ENCODE results near the gene HNRNPL.
A peak's percentile ranks its signal among the peaks of the same experiment; 100 is the strongest.
"Not testable (repeated sequence)": the region's sequence is repeated elsewhere in the genome, so short reads cannot be mapped to it uniquely, and the experiment has no call there.

HNRNPL gene

DNA sequence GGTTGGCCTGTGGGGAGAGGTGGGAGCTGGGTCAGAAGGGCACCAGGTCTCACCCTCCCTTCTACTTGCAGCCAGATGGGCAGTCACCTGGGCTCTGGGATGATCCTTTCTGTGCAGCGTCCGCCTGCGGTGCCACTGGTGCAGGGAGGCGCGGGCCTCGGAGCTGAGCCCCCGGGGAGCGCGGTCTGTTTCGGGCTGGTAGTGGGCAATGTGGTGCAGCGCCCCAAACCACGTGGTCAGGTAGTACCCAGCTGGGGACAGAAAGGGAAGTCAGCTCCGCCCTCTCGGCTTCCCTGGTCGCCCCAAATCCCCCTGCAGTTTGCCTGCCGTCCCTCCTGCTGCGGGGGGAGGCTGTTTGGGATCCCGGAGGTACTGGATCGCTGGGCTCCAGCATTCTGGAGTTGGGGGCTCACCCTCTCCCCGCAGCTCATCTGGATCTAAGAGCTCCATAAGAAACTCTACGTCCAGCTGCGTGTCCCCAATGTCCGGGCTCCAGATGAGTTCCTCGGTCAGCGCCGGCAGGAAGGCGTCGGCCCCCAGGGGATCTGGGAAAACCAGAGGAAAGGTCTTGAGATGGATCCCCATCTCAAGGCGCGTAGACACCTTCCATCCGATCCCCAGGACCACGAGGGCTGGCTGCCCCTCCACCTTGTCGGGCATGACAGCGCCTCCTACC is 19.5 kb upstream of the HNRNPL start:
- peak; percentile 10 to 36 (median 27) for DNase-seq

DNA sequence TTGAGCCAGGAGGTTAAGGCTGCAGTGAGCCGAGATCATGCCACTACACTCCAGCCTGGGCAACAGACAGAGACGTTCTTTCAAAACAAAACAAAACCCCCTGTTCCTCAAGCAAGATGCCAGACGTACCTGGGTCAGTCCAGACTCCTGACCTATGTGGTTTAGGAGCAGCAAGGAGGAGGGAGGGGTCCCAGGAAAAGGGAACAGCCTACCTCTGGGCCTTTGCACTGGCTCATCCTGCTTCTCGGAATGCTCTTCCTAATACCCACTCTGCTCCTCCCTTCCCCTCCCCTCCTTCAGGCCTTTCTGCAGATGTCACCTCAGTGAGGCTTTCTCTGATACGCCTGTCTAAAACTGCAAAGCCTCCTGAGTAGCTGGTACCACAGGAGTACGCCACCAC is 18.8 kb upstream of the HNRNPL start:
- DNase-seq, result no peak

DNA sequence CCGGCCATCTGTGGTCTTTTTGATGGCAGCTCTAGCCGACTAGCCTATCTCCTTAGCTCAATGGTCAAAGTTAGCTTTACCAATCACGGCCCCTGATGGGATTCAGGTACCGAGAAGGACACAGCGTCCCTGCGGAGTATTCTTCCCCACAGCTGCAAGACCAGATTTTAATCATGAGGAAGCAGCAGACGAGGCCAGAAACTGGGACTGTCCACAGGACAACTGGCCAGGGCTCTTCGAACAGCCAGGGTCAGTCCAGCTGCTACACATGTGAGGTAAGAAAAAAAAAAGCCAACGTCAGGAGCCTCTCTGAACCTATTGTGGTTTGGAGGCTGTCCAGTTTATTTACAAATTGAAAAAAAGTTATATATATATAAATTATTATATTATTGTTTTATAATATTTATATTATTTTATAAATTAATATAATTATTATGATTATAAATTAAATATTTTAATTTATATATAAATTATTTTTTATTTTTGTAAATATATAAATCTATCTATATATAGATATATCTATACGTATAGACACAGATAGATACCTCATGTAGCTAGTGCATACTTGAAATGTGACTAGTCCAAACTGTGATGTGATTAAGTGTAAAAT is 17.5 kb upstream of the HNRNPL start:
- DNase-seq, result no peak

DNA sequence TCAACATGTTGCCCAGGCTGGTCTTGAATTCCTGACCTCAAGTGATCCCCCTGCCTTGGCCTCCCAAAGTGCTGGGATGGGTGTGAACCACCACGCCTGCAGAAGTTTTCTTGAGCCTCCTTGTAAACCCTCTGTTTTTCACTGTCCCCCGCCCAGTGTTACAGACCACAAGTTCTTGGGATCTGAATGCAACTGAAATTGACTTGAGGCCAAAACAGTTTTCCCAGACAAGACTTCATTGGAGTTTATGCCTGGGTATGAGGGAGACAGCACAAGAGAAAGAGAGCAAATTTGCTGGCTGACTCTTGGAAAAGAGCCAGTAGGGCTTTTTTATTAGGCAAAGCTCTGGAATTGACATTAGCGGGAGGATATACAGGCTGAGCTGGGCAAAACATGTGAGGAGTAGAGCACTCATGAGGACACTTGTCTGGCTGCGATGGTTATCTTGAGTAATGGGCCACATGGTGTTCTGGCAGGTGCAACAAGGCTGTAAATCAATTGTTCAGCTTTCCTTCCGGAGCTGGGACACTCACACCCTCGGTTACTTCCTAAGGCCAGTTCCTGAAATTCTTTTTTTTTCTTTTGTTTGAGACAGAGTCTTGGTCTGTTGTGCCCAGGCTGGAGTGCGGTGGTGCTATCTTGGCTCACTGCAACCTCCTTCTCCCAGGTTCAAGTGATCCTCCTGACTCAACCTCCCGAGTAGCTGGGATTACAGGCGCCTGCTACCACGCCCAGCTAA is 12.7 kb upstream of the HNRNPL start:
- DNase-seq, result peak in 2 of 3 donors; percentile 12 to 37

DNA sequence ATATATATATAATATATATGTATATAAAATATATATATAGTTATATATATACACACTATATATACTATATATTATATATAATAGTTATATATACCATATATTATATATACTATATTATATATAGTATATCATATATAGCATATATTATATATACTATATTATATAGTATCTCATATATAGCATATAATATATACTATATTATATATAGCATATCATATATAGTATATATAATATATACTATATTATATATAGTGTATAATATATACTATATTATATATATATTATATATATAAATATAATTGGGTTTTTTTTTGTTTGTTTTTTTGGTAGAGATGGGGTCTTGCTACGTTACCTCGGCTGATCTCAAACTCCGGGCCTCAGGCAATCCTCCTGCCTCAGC is 11.6 kb upstream of the HNRNPL start:
- no peak for DNase-seq

DNA sequence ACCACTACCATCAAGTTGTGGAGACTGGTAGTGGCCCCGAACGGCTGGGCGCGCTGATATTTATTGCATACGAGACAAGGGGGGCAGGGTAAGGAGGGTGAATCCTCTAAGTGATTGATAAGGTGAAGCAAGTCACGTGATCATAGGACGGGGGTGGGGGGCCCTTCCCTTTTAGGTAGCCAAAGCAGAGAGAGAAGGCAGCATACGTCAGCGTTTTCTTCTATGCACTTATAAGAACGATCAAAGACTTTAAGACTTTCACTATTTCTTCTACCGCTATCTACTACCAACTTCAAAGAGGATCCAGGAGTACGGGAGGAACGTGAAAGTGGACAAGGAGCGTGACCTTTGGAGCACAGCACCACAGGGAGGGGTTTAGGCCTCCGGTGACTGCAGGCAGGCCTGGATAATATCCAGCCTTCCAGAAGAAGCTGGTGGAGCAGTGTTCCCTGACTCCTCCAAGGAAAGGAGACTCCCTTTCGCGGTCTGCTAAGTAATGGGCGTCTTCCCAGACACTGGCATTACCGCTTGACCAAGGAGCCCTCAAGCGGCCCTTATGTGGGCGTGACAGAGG is 9.9 kb upstream of the HNRNPL start:
- DNase-seq, result not testable (repeated sequence)

DNA sequence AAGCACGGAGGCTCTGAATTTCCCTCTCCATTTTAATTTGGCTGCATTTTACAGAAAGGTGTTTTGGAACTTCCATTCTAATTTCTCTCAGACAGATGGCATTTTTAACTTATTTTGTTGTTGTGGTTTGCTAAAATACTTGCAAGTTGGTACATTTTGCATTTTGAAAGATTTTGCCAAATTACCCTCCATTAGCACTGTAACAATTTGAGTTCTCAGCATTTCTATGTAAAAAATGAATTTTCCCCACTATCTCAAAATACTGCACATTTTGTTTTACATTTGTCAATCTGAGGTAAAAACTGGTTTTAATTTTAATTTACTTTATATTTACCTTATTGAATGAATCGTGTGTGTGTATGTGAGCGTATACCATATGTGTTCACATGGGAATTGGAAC is 7.0 kb upstream of the HNRNPL start:
- no peak for DNase-seq

DNA sequence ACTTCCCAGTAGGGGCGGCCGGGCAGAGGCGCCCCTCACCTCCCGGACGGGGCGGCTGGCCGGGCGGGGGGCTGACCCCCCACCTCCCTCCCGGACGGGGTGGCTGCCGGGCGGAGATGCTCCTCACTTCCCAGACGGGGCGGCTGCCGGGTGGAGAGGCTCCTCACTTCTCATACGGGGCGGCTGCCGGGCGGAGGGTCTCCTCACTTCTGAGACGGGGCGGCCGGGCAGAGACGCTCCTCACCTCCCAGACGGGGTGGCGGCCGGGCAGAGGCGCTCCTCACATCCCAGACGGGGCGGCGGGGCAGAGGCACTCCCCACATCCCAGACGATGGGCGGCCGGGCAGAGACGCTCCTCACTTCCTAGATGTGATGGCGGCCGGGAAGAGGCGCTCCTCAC is 6.0 kb upstream of the HNRNPL start:
- DNase-seq, result not testable (repeated sequence)

DNA sequence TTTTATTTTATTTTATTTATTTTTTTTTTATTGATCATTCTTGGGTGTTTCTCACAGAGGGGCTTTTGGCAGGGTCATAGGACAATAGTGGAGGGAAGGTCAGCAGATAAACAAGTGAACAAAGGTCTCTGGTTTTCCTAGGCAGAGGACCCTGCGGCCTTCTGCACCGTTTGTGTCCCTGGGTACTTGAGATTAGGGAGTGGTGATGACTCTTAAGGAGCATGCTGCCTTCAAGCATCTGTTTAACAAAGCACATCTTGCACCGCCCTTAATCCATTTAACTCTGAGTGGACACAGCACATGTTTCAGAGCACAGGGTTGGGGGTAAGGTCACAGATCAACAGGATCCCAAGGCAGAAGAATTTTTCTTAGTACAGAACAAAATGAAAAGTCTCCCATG is 5.2 kb upstream of the HNRNPL start:
- not testable (repeated sequence) for DNase-seq

DNA sequence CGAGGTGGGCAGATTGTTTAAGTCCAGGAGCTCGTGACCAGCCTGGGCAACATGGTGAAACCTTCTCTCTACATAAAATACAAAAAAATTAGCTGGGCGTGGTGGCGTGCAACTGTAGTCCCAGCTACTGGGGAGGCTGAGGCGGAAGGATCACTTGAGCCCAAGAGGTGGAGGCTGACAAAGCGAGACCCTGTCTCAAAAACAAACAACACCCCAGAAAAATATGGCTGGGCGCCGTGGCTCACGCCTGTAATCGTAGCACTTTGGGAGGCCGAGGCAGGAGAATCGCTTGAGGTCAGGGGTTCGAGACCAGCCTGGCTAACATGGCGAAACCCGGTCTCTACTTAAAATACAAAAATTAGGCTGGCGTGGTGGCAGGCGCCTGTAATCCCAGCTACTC is 3.4 kb upstream of the HNRNPL start:
- DNase-seq, result no peak

DNA sequence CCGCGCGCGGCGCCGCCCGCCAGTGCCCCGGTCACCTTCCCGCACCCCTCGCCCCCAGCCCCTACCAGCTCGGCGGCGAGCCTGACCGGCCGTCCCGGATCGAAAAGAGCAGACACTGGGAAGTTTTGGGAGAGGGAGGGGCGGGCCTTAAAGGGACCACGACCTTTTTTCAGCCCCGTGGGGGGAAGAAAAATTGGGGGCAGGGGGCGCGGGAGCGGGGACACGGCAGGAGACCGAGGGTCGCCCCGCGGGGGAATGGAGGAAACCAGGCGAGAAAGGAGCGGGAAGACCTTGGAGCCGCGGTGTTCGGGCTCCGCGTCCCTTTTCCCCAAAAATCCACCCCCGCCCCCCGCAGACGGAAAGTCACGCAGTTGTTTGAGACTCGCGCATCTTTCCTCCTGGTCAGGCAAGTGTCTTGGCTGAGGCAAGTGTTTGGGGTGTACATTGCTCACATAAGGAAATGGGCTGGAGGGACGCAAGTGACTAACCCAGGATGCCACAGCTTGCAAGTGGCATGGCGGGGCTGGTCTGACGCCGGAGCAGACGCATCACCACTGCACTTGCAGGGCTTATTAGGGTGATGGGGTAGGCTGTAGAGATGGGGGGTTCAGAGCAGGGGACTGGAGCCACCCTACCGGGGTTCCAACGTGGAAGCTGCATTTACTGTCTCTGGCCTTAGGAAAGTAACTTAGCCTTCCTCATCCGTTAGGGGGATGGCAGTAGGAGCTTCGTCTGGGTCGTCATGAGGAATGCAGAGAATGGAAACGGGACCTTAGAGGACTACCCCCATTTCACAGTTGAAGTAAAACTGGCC is 2.7 kb upstream of the HNRNPL start:
- DNase-seq, result peak; percentile 82 to 90 (median 90)

DNA sequence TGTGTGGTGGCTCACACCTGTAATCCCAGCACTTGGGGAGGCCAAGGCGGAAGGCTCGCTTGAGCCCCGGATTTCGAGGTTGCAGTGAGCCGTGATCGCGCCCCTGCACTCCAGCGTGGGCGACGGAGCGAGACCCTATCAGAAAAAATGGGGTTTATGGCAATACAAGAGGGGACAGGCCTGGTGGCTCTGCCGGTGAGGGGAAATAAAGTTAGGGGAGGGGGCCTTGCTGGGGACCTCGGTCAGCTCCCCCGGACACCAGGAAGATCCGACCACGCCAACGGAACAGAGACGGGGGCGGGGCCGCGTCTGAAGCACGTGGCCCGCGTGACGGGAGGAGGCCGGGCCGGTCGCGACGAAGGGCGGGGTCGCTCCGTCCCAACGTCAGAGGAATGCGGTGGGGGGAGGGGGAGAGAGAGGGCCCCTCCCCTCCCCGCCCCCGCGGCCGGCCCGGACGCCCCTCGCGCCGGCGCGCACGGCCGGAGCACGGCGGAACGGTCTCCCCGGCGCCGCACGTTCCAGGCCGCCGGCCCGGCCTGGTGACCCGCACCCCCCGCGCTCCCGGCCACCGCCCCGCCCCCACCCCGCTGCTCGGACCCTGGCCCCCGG is 1.9 kb upstream of the HNRNPL start:
- peak; percentile 95 to 100 (median 98) for DNase-seq

DNA sequence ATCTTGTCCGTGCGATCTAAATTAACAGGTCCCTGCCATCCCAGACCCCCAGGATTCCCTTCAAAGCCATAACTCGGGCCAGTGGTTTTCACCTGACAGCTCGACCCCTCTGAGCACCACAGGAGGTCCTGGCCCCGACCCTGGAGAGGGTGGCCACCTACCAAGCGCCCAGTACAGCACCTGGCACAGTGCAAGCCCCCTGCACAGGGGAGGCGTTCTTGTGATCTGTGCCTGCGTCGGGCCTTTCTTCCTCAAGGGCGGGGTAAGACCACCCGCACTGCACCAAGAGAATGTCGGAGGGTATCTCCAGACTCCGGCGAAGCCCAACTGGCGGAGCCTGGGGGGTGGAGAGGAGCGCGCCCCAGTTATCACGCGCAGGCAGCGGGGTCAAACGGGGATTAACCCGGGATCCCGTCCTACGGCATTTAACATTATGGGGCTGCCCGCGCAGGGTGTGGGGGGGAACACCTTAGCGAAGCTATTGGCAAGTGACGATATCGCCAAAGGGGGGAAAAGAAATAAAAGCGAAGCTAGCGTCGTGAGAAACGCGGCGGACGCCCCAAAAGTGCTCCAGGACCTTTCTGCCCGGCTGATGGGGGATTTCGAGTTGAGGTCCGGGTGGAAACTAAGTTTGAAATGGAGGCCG is 1.3 kb upstream of the HNRNPL start:
- peak; percentile 13 to 38 (median 27) for DNase-seq

DNA sequence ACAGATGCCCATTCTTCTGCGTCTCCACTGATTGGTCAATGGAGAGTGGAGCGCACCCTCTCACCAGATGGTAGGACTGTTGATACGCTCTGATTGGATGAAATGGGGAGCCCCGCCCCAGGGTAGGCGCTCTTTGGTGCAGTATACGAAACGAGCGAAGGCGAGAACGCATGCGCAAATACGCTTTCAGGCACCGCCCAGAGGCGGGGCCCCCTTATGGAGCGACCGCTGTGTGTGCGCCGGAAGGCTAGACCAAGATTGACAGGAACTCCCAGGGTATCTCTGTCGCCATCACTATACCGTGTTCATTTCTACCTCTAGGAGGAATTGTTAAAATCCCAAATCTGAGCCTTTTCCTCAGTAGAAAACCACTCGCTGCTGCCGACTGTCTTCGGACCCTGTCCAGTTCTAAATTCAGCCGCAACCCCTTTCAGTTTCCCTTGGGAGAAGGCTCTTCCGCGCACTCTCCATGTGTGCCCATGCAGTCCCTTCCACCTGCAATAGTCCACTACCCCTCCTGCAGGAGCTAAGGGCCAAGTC is 720 bp upstream of the HNRNPL start:
- DNase-seq, result peak in 2 of 3 donors; percentile 99 to 100

DNA sequence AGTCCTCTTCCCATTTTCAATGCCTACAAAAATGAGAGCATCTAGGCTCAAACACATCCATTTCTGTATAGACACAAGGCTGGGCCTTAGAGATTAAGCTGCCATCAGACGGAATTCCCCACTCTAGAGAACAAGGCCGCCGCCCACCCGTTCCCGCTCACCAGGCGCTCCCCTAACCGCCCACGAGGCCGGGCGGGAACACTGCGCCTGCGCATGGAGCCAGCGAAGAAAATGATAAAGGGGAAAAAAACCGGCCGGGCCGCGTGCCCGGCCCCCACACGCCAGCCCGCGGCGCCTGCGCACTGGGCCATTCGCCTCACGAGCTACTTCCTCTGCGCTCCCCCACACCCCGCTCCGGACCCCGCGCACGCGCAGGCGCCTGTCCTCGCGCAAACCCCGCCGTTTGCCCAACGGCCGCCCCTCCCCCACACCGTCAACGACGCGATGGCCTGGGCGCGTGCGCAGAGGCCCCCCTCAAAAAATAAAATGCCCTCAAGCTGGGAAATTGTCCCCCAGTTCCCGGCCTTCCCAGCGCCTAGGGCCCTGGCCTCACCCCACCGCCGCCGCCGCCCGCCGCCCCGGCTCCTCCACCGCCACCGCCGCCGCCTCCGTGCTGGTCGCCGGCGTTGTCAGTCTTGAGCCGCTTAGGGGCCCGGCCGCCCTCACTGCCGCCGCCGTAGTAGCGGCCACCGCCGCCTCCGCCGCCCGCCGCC is 483 bp downstream of the HNRNPL start:
- DNase-seq, result peak; percentile 100

DNA sequence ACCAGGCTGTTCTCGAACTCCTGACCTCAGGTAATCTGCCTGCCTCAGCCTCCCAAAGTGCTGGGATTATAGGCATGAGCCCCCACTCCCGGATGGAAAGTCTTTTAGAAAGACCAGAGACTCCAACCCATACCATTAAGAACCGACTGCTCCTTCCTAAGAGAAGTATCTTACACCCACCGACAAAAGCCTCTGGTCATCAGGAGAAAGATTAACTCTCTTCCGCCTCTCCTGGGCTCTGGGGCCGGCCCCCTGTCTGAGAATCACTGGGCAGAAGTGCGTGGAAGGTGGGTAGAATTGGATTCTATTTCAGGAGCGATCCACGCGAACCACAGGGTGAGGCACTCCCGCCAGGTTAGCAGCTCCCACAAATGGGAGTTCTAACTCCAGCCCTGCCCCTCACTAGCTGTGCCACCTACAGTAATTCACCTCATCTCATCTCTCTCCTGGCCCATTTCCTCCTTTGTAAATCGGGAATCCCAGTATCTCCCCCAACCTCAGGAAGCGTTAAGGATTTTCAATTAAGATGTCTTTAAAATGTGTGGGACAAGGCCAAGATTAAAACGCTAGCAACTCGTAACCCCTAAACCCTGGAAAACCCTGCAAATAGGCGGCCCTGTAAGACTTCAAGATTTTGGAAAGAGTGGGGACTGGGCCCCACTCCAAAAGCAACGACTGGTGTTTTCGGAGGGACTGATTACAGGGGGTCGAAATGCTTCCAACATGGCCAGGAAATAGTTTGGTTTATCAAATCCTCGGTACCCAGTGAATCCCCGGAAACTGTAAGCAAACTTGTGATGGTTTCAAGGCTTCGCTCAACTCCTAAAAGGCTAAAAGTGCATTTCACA is 1.3 kb downstream of the HNRNPL start:
- no peak for DNase-seq

DNA sequence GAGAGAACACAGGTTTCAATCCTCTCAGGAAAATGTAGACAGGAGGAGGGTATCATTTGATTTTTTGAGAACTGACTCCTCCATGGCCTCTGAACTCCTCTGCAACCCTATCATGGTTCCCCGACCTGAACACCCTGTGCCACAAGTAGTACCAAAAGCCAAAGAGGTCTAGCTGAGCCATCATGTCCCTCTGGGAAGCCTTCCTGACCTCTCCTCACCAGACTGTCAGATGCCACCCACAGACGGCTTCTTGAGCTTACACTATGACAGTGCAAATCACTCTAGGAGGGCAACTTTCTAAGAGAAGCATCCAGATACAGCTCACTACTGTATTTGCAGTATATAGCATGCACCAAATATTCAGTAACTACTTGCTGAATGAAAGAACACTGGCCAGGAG is 3.7 kb downstream of the HNRNPL start:
- DNase-seq, result no peak

DNA sequence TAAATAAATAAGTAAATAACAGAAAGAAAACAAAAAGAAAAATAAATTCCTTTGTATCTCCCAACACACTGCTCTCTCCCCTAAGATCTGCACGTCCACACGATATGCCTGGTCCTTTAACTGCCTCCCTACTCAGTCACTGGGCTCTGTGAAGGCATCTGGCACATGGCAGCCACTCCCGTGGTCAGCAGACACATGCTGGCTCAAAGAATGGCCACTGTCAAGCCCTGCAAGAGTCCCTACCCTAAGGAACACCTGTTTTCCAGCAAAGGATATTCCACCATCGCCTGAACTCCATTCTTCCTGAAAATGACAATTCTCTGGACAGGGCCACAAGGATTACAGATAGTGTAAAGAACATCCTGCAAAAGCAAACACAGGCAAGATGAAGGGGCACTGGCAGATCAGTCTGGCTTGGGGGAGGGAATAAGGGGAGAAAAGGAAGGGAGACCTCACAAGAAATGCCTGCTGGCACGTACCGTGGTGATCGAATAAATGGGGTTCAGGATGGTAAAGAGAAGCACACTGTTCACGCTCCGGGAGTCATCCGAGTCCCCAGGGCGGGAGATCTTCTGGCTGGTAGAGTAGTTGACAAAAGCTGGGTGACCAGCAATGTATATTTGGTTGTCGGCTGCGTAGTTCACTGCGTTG is 4.3 kb downstream of the HNRNPL start:
- no peak for DNase-seq

DNA sequence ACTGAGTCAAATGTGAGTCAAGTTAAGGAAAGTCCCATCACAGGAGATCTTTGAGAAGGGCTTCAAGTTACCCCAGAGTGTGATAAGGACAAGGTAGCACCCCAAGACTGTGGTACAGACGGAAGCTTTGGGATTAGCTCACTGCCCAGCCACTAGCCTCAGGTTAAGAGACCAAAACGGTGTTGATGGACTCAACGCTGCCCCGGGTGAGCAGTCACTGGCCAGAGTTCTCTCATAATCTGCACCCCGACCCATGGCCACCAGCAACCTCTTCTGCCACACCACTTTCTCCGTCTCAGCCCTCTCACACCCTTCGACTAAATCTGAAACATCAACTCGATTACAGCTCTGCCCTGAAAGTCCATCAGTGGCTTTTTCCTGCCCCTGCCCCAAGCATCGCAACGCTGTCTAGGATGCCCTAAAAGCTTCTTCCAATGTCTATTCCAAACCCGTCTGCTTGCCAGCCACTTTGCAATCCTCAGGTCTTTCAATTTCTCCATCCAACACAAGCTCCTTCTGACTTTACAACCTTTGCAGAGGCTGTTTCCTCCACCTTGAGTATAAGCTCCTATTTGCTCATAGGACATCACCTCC is 5.6 kb downstream of the HNRNPL start:
- DNase-seq, result no peak
